Uterus (tissue), 4 donors: Measurements from ENCODE around the gene FBXO34. TPM values are rescaled to one million over a fixed set of nuclear protein-coding genes. Genes with fewer than 3 reads are reported as not detected.

ENCODE experiments used
- DNase-seq, 2 donors: peaks; one replicate each; pipeline ENCODE4 v3.0.0-alpha.2; 2019 to 2020
- H3K27ac ChIP-seq, 2 donors: fragments of 200-600 bp; sonication (generic); 1 replicate in 1 of 2; 2 replicates in 1 of 2; pipeline ENCODE4 v1.5.1; 2016 to 2018
- H3K27me3 ChIP-seq, 2 donors: fragments of 200-600 bp; sonication (generic); one replicate each; pipeline ENCODE4 v1.5.1; 2018 to 2019; ENCODE audit warnings: control low read depth in 1 of 2
- H3K36me3 ChIP-seq, 2 donors: fragments of 200-600 bp; sonication (generic); one replicate each; pipeline ENCODE4 v1.5.1; 2019; ENCODE audit warnings: control low read depth in 1 of 2
- H3K4me1 ChIP-seq, 2 donors: fragments of 200-600 bp; sonication (generic); one replicate each; pipeline ENCODE4 v1.5.1; 2018 to 2019; ENCODE audit warnings: control low read depth in 1 of 2
- H3K4me3 ChIP-seq, 2 donors: fragments of 200-600 bp; sonication (generic); 1 replicate in 1 of 2; 2 replicates in 1 of 2; pipeline ENCODE4 v1.5.1; 2018 to 2019; ENCODE audit warnings: mild to moderate bottlenecking in 1 of 2
- H3K9me3 ChIP-seq, 2 donors: fragments of 200-600 bp; sonication (generic); one replicate each; pipeline ENCODE4 v1.5.1; 2019; ENCODE audit warnings: control low read depth in 1 of 2
- POLR2A ChIP-seq, 2 donors: fragments of 450-650 bp; IDR thresholded peaks; one replicate each; pipeline ENCODE4 v1.6.1; 2016; ENCODE audit warnings: antibody characterized with exemption in 2 of 2, mild to moderate bottlenecking in 1 of 2, moderate library complexity in 1 of 2
- intact Hi-C: fragments of 100-400 bp; cut with DNase I; formaldehyde crosslinking; loops from one replicate; pipeline ENCODE4 v1.15.1; 2023; ENCODE audit warnings: low total_unique reads
- total RNA-seq, 4 donors: library from RNA; depleted of rRNA in 3 of 4; stranded (reverse); fragments of >200 nt in 3 of 4; gene quantifications; one replicate each; pipeline versions ENCODE4 v1.1.0 to v1.2.4, GENCODE V29; 2014 to 2023
- TF ChIP-seq, protein P1 (sequence below), 4 experiments: fragments of 200-600 bp in 2 of 4; fragments of 450-650 bp in 2 of 4; sonication (generic) in 2 of 4; IDR thresholded peaks; one replicate each; pipeline ENCODE4 v1.5.1; 2016 to 2019; ENCODE audit warnings: antibody characterized with exemption in 4 of 4, mild to moderate bottlenecking in 2 of 4, moderate library complexity in 1 of 4
- donor health status: DM: yes; HTN: yes; CAD: no.

The FBXO34 gene
- total RNA-seq, 4 donors from 2014 or later = 15.9 to 47.4 (median 20.3) TPM

DNA sequence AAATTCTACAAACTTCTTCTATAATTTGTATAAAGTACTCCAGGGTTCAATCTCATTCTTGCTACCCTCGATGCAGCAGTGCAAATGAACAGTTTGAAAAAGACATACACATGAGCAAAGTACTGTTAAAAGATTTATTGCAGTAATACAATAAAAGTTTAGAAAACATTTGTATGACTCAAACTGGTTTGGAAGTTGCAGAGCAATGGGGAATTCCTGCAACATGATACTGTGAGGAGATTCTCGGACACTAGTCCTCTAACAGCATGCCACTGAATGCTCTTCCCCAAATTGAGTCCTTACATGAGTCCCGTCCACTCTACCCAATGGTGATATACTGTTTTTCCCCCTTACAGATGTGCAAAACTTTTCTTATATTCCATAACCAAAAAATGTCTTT is 95.0 kb downstream of the FBXO34 start:
- intact Hi-C loops = no loop called here
- no peak for DNase-seq
- no peak for TF ChIP-seq POLR2A (IDR thresholded peaks at IDR 0.05)
- TF ChIP-seq, protein P1, sequence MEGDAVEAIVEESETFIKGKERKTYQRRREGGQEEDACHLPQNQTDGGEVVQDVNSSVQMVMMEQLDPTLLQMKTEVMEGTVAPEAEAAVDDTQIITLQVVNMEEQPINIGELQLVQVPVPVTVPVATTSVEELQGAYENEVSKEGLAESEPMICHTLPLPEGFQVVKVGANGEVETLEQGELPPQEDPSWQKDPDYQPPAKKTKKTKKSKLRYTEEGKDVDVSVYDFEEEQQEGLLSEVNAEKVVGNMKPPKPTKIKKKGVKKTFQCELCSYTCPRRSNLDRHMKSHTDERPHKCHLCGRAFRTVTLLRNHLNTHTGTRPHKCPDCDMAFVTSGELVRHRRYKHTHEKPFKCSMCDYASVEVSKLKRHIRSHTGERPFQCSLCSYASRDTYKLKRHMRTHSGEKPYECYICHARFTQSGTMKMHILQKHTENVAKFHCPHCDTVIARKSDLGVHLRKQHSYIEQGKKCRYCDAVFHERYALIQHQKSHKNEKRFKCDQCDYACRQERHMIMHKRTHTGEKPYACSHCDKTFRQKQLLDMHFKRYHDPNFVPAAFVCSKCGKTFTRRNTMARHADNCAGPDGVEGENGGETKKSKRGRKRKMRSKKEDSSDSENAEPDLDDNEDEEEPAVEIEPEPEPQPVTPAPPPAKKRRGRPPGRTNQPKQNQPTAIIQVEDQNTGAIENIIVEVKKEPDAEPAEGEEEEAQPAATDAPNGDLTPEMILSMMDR (IDR thresholded peaks at IDR 0.05) = no peak
- Histone ChIP-seq H3K4me3 (no peak overlapping the region), H3K27ac (no peak overlapping the region), H3K36me3 (no peaks in the 10 kb centered on the region), H3K4me1 (no peaks in the 10 kb centered on the region), H3K9me3 (no peaks in the 10 kb centered on the region), H3K27me3 (no peaks in the 10 kb centered on the region)

DNA sequence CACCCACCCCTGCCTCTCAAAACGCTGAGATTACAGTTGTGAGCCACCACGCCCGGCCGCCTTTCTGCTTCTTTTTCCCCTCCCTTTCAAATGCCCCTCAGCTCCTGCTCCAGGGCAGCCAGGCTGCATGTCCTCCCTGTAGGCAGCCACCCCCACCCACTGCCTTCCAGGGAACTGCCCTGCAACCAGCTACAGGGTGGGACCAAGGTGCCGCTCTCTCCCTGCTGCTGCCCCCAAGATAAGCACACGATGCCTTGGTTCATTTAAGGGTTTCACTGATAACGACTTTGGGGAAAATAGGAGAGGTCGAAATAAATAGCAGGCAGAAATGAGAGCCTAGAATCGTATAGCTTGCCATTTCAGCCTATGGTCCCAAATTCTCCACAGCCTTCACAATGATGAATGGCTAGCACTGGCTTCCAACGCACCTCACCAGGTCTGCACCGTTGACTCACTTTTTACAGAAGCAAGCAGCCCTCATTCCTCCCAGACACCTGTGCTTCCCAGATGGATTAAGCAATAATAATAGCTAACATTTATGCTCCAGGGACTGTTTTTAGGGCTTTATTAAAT is 99.7 kb downstream of the FBXO34 start:
- no peak for TF ChIP-seq POLR2A (IDR thresholded peaks at IDR 0.05)
- TF ChIP-seq, protein P1 (IDR thresholded peaks at IDR 0.05) = no peak
- no peaks in the 10 kb centered on the region for H3K9me3 ChIP-seq
- H3K36me3 ChIP-seq = no peaks in the 10 kb centered on the region
- no peaks in the 10 kb centered on the region for H3K27me3 ChIP-seq
- intact Hi-C loops = no loop called here
- H3K27ac ChIP-seq = no peak overlapping the region
- no peaks in the 10 kb centered on the region for H3K4me1 ChIP-seq
- no peak overlapping the region for H3K4me3 ChIP-seq
- DNase-seq = no peak

DNA sequence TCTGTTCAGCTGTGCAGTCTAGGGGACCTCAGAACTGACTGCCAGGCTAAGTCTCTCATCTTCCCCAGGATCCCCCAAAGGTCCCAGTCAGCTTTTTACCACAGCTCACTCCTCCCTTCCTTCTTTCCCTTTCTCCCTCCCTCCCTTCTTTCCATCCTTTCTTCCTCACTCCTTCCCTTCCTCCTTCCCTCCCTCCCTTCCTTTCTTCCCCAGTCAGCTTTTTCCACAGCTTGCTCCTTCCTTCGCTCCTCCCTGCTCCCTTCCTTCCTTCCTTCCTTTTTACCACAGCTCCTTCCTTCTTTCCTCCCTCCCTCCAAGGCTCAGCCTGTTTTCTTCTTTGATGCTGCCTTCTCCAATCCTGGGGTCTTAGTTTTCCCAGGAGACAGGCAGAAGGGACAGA is 101.2 kb downstream of the FBXO34 start:
- H3K9me3 ChIP-seq = no peaks in the 10 kb centered on the region

DNA sequence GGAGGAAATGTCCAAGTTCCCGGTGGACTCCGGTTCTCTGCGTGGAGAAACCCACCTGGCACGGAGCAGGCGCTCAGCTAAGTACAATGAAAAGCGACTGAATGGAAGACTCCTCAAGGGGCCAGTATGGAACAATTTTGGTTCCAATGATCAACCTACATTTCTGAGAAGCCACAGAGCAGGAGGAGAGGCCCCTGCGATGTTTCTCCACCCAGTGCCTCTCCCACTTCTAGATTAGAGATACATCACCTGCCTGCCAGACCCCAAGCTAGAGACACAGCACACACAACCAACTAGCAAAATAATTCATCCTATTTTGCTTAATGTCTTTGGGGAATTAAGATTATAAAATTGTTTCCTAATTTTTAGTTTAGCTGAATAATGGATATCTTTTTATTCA is 101.6 kb downstream of the FBXO34 start:
- DNase-seq = no peak
- Histone ChIP-seq H3K4me1 (no peaks in the 10 kb centered on the region), H3K27ac (no peak overlapping the region), H3K9me3 (no peaks in the 10 kb centered on the region), H3K36me3 (no peaks in the 10 kb centered on the region), H3K4me3 (no peak overlapping the region), H3K27me3 (no peaks in the 10 kb centered on the region)
- no peak for TF ChIP-seq POLR2A (IDR thresholded peaks at IDR 0.05)
- TF ChIP-seq, protein P1 (IDR thresholded peaks at IDR 0.05) = no peak
- intact Hi-C loops = no loop called here

More for the DNA sequence above, 101.2 kb downstream of the FBXO34 start:
- no peak overlapping the region for H3K27ac ChIP-seq
- H3K4me1 ChIP-seq = no peaks in the 10 kb centered on the region
- no peak overlapping the region for H3K4me3 ChIP-seq
- no peak for TF ChIP-seq POLR2A (IDR thresholded peaks at IDR 0.05)
- TF ChIP-seq, protein P1 (IDR thresholded peaks at IDR 0.05) = no peak
- no peaks in the 10 kb centered on the region for H3K27me3 ChIP-seq
- no peak for DNase-seq
- intact Hi-C loops = no loop called here
- H3K36me3 ChIP-seq = no peaks in the 10 kb centered on the region

DNA sequence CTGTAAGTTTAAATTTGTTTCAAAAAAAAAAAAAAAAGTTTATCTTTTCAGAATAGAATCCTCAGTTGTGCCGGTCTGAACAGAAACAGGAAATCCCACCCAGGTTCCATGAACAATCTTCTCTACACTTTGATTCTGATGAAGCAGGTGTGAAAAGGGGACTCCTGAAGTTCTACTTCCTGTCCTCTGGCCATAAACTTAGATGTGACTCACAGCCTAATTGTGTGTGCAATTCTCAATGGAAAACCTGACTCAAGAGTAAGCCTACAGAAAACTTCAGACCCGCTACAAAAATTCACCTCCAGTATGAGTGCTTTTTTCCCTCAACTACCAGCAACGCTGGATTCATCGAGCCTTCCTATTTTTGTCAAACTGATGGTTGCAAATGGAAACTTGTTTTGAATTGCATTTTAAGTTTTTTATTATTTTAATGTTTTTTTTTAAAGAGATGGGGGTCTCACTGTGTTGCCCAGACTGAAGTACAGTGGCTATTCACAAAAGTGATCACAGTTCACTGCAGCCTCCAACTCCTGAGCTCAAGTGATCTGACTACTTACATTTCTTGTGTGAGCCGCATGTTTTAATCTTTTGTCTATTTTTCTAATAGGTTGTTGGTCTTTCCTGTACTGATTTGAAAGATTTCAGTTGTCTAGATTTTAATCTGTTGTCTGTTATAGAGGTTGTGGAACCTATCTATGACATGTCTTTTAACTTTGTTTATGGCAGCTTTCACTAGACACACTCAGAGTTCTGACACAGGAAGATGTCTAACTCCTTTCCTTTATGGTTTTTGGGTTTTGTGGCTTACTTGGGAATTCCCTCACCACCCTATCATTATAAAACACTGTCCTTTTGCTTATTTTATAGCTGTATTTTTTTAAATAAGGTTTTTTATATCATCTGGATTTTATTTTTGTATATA is 102.8 kb downstream of the FBXO34 start:
- H3K9me3 ChIP-seq = no peaks in the 10 kb centered on the region
- no peaks in the 10 kb centered on the region for H3K27me3 ChIP-seq
- no peak overlapping the region for H3K4me3 ChIP-seq
- no peaks in the 10 kb centered on the region for H3K36me3 ChIP-seq
- no peaks in the 10 kb centered on the region for H3K4me1 ChIP-seq
- no peak for TF ChIP-seq POLR2A (IDR thresholded peaks at IDR 0.05)
- TF ChIP-seq, protein P1 (IDR thresholded peaks at IDR 0.05) = no peak
- DNase-seq = no peak
- intact Hi-C loops = no loop called here
- H3K27ac ChIP-seq = no peak overlapping the region
